Measurements from ENCODE around the gene HIPK2. TPM values are rescaled to one million over a fixed set of nuclear protein-coding genes. Genes with fewer than 3 reads are reported as not detected.
A peak's percentile ranks its signal among the peaks of the same experiment; 100 is the strongest.

HIPK2 gene
- total and polyA plus RNA-seq, 2 experiments from 2014 or later: 23.2 to 47.0 TPM

DNA sequence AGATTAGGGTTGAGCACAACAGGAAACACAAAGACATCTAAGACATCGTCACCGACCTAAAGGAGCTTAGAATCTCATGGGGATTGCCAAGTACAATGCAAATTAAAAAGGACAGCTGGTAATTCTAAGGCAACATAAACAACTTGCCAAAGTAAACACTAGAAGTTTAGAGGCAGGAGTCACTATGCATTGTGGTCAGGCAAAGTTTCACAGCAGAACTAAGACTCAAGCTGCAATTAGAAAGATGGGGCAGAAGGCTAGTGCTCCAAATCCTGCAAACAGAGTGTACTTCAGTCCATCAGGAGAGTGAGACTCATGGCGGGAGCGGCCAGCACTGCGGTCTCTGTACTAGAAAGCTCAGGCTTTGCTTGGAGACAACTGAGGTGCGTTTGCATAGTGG is 52.7 kb downstream of the HIPK2 start:
- peak in 1 of 2 donors; percentile 72 for DNase-seq (ENCODE audit: low read depth in 1 of 2, low spot score in 1 of 2)
- Histone ChIP-seq H3K27me3 (no peaks in the 10 kb centered on the region), H3K9me3 (ENCODE audit: low read depth) (no peaks in the 10 kb centered on the region), H3K4me1 (ENCODE audit: low read depth) (peaks cover 20% of the 10 kb centered on the region), H3K27ac (no peak overlapping the region), H3K36me3 (no peaks in the 10 kb centered on the region), H3K4me3 (no peak overlapping the region)
- TF ChIP-seq, protein P1, sequence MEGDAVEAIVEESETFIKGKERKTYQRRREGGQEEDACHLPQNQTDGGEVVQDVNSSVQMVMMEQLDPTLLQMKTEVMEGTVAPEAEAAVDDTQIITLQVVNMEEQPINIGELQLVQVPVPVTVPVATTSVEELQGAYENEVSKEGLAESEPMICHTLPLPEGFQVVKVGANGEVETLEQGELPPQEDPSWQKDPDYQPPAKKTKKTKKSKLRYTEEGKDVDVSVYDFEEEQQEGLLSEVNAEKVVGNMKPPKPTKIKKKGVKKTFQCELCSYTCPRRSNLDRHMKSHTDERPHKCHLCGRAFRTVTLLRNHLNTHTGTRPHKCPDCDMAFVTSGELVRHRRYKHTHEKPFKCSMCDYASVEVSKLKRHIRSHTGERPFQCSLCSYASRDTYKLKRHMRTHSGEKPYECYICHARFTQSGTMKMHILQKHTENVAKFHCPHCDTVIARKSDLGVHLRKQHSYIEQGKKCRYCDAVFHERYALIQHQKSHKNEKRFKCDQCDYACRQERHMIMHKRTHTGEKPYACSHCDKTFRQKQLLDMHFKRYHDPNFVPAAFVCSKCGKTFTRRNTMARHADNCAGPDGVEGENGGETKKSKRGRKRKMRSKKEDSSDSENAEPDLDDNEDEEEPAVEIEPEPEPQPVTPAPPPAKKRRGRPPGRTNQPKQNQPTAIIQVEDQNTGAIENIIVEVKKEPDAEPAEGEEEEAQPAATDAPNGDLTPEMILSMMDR (IDR thresholded peaks at IDR 0.05; ENCODE audit: low read depth, low read length): no peak

DNA sequence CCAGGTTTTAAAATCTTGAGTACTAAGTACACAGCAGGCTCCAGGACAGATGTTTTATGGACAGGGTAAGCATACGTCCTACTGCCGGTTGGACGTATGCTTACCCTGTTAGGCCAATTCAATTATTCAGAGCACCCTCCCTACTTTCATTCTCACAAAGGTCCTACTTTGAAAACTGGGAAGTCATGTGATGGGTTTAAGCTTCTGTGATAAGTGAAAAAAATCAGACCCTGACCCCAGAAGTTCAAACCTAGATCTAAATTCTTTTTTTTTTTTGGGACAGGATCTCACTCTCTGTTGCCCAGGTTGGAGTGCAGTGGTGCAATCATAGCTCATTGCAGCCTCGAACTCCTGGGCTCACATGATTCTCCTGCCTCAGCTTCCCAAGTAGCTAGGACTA is 55.2 kb downstream of the HIPK2 start:
- Histone ChIP-seq H3K9me3 (ENCODE audit: low read depth) (no peaks in the 10 kb centered on the region), H3K36me3 (no peaks in the 10 kb centered on the region), H3K27ac (no peak overlapping the region), H3K4me3 (no peak overlapping the region), H3K27me3 (no peaks in the 10 kb centered on the region), H3K4me1 (ENCODE audit: low read depth) (peaks cover 20% of the 10 kb centered on the region)
- TF ChIP-seq, protein P1 (IDR thresholded peaks at IDR 0.05; ENCODE audit: low read depth, low read length): no peak
- DNase-seq (ENCODE audit: low read depth in 1 of 2, low spot score in 1 of 2): no peak

DNA sequence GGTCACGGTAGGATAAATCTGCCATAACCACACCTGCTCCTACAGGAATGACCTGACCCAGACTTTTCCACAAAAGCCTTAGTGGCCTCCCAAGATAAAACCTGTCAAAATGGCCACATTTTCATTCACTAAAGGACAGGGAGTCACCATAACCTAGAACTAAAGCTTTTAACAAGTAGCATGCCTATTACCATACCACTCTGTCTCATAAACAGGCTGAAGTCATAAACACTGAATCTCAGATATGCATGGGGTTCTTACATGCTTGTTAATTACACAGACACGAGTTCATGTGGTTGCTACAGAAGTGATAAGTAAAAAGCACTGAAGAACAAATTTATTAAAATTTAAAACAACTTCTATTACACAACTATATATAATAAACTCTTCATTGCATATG is 56.0 kb downstream of the HIPK2 start:
- H3K4me1 ChIP-seq (ENCODE audit: low read depth): peaks cover 19% of the 10 kb centered on the region
- peak overlapping the region; percentile 30 for H3K27ac ChIP-seq
- H3K4me3 ChIP-seq: no peak overlapping the region
- DNase-seq (ENCODE audit: low read depth in 1 of 2, low spot score in 1 of 2): no peak
- TF ChIP-seq, protein P1 (IDR thresholded peaks at IDR 0.05; ENCODE audit: low read depth, low read length): no peak
- no peaks in the 10 kb centered on the region for H3K36me3 ChIP-seq
- no peaks in the 10 kb centered on the region for H3K9me3 ChIP-seq (ENCODE audit: low read depth)
- H3K27me3 ChIP-seq: no peaks in the 10 kb centered on the region

DNA sequence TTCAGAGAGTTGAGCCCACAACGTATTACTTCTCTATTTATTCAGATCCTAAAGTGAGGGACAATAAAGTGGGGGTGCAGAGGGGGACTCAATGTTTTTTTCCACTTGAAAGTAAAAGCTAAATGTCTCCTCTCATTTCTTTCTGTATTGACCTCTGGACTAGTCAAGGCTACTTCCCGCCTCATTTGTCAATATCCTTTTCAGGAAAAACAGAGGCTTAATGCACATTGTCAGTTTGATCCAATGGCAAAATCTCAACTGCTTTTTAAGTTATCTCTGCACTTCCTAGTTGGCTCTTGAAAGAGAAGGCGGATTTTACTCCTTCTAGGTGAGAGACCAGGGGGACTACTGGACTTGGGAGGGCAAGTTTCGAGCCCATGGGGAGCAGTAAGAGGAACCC is 56.4 kb downstream of the HIPK2 start:
- H3K4me1 ChIP-seq (ENCODE audit: low read depth): peaks cover 15% of the 10 kb centered on the region
- no peak for DNase-seq (ENCODE audit: low read depth in 1 of 2, low spot score in 1 of 2)
- TF ChIP-seq, protein P1 (IDR thresholded peaks at IDR 0.05; ENCODE audit: low read depth, low read length): no peak
- peak overlapping the region; percentile 30 for H3K27ac ChIP-seq
- peaks cover 2% of the 10 kb centered on the region for H3K36me3 ChIP-seq
- no peaks in the 10 kb centered on the region for H3K9me3 ChIP-seq (ENCODE audit: low read depth)
- H3K27me3 ChIP-seq: no peaks in the 10 kb centered on the region
- no peak overlapping the region for H3K4me3 ChIP-seq

DNA sequence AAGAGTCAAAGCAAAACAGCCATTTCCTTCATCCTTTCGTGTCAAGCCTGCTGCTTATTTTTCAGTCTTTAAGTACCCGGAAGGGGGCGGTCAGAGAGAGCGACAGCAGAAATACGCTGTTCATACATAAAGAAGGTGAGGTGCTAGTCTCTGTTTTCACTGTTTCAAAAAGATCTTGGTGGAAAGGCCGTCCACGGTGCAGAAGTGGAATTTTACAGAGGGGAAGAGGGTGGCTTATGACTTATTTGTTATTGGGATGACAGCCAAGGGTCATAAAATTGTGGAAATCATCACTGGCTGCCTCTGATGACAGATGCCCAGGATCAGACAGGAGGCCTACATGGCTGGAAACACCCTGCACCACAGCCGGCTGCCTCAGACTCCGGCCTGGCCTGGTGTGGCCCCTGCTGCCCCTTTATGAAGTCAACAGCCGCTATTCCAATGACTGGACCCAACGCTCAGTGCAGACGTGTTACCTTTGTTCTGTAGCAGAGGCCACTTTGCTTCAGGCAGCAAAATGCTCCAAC is 57.0 kb downstream of the HIPK2 start:
- Histone ChIP-seq H3K27ac (no peak overlapping the region), H3K27me3 (no peaks in the 10 kb centered on the region), H3K4me1 (ENCODE audit: low read depth) (peaks cover 12% of the 10 kb centered on the region), H3K4me3 (no peak overlapping the region), H3K9me3 (ENCODE audit: low read depth) (no peaks in the 10 kb centered on the region), H3K36me3 (peaks cover 9% of the 10 kb centered on the region)
- TF ChIP-seq, protein P1 (IDR thresholded peaks at IDR 0.05; ENCODE audit: low read depth, low read length): no peak
- DNase-seq (ENCODE audit: low read depth in 1 of 2, low spot score in 1 of 2): no peak
